ENCODE data around the gene LRRC25.

LRRC25 gene

DNA sequence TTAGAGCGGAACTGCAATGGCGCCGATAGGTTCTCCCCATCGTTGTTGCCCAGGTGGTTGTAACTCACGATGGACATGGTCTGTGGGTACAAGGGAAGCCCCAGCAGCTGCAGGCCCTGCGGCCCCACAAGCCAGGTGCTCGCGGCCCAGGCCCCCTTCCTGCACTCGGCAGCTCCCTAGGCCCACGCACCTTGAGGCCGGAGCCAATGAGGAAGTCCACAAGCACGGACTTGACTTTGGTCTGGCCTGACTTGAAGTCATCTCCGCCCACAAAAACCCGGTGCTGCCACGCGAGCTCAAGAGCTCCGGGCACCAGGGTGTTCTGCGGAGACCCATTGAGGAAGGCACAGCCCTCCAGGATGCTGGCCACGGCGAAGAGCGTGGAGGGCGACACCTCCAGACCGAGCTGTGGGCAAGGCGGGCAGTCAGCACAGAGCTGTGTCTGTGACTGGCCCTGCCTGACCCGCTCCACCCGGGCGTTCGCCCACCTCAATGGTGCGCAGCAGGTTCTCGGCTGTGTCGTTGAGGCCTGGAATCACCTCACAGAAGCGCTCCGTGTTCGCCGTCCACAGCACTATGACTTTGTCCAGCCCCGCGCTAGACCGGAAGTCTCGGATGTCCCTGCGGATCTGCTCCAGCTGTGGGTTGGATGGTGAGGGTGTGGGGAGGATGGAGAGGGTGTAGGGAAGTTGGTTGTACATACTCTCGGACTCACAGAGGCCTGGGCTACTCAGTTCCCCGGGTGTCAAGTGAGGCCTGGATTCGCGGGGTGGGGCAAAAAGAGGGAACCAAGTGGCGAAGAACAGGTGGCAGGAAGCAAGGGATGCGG, 38.6 kb upstream of the LRRC25 start:
- no peak for DNase-seq

DNA sequence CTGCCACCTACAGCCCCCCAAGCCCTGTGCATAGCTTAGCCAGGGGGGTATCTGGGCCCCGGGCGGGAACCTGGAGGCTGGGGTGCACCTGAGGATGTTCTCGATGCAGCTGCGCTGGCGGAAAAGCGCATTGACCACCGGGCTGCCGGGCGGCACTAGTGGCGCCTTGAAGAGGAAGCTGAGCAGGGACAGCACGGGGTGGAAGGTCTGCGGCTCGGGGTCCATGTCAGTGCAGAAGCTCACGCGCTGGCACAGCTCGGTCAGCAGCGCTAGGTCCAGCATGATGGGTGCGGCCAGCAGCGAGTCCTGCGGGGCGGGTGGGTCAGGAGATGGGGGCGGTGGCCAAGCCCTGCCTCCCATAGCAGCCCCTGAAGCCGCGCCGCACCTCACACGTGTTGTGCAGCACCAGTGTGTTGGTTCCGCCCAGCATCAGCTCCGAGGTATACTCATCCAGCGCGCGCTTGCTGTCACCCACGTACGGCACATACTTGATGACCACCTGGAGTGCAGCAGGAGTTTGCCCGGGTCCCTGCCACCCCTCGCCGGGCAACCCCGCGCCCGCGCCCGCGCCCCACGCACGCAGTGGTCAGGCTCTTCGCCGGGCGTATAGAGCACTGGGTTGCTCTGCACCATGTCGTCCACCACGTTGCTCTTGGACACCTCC, 37.9 kb upstream of the LRRC25 start:
- DNase-seq = no peak

DNA sequence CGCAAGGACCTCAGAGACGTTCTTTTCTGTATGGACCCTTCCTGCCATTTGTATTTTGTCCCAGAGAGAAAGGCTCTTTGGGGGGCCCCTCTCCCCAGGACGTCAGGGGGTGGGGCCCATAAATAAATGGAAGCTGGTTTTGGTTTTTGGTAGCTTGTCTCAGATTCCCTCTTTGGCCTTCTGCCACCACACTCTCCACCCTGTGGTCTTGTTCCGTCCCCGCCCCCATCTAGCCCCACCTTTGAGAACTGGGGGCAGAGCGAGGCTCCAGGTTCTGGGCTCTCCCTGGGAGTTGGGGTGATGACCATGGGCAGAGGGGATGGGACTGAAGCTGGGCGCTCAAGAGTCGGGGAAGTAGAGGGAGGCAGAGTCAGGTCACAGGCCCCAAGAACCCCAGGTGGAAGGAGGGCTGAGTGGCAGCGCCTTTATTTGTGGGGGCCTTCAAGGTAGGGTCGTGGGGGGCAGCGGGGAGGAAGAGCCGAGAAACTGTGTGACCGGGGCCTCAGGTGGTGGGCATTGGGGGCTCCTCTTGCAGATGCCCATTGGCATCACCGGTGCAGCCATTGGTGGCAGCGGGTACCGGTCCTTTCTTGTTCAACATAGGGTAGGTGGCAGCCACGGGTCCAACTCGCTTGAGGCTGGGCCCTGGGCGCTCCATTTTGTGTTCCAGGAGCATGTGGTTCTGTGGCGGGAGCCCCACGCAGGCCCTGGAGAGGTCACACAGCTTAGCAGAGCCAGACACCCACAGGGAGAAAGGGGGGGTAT, 37.2 kb upstream of the LRRC25 start:
- DNase-seq = no peak

DNA sequence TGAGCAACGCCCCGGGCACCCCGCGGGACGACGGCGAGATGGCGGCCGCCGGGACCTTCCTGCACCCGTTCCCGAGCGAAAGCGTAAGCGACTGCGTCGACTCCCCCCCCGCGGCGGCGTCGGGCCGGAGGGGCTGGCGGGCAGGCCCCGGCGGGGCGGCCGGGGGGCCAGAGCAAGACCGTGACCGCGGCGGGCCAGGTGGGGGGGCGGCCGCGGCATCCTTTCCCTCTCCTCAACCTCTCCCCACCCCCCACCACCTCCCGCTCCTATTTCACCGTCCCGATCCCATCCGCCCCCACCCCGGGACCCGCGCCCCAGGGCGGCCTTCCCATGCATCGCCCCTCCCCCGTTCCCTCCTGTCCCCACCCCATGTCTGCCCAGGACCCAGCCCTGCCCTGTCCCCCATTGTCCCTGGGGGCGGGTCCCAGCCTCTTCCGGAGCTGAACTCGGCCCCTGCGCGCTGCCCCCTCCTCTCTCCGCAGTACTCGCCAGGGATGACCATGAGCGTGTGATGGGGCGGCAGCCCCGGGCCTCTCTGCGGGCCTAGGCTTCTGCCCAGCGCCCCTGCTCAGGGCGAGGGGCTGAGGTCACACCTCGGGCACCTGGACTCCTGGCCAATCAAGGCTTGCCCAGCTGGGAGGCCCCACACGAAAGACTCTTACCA, 36.4 kb upstream of the LRRC25 start:
- no peak for DNase-seq

DNA sequence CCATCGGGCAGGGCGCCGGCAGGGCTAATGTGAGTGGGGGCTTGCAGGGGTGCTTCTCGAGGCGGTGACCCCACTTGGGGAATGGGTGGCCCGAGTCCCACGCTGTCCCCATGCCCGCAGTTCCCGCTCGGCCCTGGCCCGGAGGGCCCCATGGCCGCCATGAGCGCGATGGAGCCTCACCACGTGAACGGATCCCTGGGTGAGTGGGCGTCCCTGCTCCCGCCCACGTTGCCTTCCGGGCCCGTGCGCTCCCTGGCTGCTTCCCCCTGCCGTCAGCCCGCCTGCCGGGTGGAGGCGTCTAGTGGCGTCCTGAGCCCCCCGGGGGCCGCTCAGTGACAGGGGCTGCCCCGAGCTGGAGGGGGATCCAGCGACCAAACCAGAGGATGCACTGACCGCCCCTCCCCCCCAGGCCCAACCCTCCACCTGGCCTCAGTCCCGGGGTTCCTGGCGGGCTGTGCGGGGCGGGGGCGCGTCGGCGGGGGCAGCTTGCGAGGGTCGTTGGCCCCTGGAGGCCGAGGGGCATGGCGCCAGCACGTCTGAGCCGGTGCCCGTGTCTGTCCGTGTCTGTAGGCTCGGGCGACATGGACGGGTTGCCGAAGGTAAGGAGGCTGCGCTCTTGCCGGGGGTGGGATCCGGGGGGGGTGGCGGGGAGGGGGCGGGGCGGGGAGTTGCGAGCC, 35.7 kb upstream of the LRRC25 start:
- peak; percentile 52 for DNase-seq

DNA sequence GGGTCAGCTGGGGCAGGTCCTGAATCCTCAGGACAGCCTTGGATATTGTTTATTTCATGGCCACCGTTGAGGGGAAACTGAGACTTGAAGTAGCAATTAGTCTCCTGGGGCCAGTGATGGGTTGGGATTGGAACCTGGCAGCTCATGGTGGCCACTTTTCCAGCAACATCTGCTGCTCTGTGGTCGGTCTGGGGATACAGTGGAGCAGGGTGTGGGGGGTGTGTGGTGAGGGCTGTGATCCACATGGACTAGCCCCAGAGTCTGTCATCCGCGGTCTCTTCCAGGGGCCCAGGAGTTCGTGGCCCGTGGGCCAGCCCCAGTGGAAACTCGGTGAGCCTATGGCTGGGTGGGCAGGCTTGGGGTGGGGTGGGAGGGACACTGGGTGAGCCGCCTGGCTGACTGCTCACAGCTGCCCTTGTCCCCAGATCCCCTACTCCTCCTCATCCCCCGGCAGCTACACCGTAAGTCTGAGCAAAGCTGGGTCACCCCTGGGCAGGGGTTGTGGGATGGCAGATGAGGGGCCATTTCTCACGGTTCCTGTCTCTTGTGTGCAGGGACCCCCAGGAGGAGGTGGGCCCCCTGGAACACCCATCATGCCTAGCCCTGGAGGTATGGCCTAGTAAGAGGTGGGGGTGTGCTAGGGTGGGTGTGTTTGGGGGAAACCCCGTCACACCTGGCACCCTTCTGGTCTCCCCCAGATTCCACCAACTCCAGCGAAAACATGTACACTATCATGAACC, 35.0 kb upstream of the LRRC25 start:
- no peak for DNase-seq

DNA sequence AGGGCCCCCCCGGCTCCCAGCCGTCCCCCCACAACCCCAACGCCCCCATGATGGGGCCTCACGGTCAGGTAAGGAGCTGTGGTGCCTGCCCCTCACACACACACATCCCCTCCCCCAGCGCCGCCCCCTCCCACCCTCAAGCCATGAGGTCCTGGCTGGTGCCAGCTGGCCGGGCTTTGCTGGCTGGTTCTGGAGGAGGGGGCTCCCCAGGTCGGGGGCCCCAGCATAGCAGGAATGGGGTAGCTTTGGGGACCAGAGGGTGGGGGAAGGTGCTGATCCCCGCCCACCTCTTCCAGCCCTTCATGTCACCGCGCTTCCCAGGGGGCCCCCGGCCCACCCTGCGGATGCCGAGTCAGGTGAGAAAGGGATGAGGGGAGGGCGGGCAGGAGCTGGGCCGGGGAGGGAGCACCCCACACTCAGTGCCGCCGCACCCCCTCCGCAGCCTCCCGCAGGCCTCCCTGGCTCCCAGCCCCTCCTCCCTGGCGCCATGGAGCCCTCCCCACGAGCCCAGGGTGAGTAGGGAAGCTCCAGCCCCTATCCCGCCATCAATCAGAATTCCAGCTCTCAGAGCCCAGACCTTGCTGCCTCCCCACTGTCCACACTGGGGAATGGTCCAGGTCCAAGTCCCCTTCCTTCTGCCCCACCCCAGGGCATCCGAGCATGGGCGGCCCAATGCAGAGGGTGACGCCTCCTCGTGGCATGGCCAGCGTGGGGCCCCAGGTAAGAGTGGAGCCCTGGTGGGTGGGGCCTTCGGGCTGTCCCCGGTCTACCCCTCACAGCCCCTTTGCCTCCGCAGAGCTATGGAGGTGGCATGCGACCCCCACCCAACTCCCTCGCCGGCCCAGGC, 34.2 kb upstream of the LRRC25 start:
- no peak for DNase-seq

DNA sequence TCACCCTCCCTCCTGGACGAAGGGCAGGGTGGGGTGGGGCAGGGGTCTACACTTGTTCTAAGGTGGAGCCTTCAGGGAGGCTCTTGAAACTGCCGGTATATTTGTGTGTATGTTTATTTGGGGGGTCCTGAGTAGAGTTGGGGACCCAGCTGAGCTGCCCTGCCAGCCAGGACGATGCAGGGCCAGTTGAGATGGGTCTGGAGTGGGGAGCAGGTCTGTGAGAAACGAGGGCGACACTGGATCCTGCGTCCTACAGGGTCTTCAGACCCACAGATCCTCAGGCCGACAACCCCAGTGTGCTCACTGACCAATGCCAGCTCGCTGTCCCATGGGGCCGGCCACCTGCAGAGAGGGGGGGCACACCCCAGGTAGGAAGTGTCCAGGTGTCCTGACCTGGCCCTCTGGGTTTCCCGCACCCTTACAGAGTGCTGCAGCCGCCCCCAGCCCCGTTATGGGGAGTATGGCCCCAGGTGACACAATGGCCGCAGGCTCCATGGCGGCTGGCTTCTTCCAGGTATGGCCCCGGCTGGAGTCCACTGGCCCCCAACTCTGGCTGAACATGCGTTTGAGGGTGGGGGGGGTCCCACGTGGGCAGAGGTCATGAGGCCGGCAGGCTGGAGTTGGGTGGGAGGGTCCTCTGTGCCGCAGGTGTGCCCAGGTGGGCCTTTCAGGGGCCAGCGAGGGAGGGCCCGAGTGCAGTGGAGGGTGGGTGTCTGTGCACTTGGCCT, 33.2 kb upstream of the LRRC25 start:
- no peak for DNase-seq

DNA sequence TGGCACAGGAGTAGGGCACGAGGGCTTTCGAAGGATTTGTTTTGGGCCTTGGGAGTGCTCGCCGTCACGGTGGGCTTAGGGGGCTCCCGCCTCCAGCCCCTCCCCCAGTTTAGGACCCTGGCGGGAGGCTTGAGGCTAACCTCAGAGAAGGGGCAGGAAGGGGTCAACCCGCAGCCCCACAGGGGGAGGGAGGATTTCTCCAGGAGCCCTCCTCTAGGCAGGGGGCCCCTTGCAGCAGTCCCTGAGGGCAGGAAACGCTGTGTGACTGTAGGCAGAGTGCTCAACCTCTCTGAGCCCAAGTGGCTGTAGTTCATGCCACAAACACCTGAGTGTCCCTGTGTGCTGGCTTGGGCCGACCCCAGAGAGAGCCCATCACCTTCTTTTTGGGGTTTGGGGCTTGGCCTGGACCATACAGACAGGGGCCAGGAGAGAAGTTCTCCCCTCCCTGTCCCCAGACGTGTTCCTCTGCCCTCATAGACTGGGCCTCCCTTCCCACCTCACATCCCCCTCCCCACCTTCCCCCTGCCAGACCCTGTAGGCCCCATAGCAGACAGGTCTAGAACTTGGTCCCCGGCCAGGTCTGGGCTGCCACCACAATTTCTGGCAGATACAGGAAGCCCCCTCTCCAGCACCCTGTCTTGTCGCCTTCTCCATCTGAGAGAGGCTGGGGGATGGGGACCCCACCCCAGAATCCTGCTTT, 32.4 kb upstream of the LRRC25 start:
- DNase-seq = no peak

DNA sequence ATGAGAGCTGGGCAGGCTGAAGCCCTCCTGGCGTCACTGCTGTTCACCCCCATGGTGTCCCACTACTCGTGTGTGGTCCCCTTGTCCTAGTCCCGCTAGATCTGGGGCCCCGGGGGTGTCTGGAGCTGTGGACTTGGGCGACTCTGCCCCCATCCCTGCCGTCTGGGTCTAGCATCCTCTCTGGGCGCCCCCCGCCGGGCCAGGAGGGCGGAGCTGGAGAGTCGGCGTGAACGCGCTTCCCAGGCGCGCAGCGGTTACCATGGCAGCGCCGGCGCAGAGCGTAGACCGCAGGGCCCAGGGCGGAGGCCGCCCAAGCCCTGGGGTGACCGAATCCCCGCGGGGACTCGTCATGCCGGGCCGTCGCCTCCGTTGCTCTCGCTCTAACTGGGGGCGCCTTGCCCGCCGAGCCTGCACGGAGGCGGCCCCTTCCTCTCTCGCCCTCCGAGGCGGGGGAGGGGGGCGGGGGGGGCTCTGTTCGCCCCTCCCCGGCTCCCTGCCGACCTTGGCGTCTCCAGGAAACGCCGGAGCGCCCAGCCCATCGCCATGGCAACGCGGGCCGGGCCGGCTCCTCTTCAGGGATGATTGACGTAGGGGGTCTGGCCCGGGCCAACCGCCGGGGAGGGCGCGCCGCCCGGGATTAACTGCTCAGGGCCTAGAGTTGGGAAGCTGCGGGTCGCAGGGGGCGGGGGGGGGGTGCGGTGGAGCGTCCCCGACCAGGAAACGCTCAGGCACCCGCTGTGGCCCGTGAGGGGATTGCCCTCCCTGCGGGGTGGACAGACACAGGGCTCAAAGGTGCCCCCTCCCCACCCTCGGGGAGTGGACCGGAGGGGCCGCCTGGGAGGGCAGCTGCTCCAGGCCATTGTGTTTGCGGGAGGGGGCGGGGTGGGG, 31.6 kb upstream of the LRRC25 start:
- peak; percentile 84 for DNase-seq

DNA sequence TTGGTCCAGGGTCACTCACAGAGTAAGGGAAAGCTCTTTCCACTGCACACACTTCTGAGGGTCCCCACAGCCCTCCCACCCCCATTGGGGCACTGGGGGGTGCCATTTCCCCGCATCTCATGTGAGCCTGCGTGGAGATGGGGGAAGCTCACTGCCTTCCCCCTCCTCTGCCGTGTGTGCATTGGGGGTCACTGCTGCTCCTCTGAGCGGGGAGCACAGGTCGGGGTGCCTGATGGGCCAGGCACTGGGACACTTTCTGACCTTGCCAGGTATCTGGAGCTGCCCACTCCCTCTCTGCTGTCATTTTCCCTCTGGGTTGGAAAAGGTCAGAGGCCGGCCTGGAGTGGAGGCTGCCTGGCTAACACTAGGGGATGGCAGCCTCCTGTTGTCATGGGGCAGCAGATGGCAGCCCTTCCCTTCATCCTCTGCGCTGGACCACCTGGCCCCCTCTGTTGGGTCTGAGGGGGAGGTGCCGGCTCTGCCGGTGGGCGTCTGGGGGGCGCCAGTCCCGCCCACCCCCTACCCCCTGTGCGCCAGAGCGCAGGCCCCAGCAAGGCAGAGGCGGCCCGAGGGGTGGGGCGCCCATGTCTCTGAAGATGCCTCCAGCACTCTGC, 30.9 kb upstream of the LRRC25 start:
- DNase-seq = peak; percentile 82

DNA sequence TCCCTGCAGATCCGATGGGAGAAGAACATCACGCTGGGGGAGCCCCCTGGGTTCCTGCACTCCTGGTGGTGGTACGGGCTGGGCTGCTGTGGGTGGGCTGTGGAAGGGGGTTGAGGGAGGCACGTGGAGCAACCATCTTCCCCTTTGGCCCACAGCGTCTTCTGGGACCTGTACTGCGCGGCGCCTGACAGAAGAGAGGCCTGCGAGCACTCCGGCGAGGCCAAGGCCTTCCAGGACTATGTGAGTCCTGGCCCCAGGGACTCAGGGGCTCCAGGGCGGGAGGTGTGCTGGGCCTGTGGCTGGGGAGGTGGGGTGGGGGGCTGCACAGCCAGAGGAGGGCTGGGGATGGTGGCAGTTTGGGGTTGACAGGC, 30.3 kb upstream of the LRRC25 start:
- DNase-seq = no peak

DNA sequence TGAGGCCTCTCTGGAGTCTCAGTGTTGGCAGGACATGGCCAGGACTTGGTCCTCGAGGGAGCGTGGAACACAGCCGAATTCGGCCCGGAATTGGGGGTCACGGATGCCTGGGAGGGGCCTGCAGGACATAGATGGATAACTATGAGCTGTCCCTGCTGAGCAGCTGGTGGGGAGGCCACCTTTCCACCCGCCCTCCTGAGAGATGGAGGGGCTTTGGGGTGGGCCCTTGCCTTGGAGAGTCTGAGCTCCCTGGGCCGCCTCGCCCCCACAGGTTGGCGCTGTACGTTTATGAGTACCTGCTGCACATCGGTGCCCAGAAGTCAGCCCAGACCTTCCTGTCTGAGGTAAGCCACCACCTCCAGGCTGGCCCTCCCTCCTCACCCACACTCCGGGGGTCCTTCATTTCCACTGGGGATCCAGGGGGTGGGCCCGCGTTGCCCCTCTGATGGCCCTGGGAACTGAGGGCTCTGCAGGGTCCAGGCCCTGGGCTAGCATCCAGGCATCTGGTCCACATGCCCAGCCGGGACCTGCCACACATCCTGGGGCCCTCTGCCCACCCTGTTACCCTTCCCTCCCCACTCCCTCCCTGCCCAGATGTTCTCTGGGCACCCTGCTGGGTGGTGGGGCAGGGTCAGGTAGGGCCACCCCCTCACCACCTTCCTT, 29.8 kb upstream of the LRRC25 start:
- no peak for DNase-seq

DNA sequence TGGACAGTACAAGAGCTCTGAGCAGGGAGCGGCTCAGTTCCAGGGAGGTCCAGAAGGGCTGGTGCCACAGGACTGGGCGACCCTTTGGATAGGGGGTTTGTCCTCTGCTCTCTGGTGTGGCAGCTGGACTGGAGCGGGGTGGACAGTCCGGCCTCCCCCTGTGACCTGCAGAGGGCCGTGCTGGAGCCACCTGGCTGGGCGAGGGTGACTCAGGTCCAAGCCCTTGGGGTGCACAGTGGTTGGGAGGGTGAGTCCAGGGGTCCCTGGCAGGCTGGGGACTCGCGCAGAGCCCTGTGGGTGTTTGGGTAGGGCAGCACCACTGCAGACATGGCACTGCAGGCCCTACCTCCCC, 29.0 kb upstream of the LRRC25 start:
- DNase-seq = no peak

DNA sequence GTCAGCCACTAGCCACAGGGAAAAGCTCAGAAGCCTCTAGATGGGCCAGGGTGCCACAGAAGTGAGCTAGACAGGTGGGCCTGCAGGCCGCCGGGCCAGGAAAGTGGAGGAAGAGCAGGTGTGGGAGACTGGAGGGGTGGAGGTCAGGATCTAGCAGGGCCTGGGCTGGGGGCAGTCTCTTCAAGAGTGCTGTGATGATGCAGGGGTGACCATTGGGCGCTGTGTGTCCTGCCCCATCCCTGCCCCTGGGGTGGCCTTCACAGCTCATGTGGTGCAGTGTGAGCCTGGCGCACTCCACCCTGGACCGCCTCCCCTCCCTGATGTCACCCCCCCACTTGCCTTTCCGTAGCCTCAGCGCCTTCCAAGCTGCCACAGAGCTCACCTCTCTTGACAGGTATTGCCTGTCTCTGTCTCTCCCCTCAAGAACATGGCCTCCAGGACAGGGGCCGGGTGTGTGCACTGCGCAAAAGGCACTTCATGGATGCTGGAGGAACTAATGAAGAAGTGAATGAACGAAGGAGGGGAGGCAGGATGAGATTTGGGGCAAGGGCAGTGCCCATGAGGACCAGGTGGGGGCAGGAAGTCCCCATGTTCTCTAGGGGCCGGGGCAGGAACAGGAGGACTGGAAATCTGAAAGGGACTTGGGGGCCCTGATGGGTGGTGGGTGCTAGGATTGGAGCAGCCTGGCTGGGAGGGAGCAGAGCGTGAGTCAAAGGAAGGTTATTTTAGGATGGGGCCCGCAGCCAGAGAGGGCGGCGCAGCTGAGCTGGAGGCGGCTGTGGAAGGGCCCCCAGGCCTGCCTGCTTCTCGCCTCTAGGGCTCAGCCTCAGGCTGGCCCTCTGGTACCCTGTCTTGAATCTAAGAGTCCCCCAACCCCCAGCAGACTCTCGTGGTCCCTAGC, 28.3 kb upstream of the LRRC25 start:
- DNase-seq = no peak

DNA sequence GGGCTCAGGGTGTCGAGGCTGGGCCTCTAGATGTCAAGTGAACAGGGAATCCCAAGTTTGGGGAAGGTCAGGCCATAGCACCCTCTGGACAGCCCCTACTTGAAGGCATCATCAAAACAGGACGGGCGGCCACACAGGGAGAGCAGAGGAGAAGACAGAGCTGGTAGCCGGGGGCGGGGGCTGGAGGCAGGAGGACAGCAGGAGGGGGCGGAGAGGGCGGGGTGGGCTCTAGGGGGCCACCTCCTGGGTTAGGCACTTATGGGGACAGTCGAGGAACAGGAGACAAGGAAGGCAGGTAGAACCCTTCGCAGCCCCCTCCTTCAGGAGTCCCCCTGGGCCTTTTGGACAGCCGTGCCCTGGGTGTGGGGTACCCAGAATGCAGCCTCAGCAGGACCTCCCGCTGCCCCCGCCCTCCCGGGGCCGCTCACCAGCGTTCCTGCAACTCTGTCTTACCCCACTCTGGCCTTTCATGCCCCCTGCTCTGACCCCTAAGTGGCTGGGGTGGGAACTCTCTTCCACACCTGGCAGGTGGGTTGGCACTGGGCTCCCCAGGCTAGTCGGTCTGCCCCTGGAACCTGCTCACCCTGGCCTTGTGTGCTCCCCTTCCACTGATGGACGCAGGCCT, 27.6 kb upstream of the LRRC25 start:
- DNase-seq = no peak

Data from NCI-H2171 treated with DMSO at 0.1 percent for 48 hours (cell line).